K562 (cell line): ENCODE data around the gene DUSP10. TPM values are rescaled to one million over a fixed set of nuclear protein-coding genes. Genes with fewer than 3 reads are reported as not detected.

Experiments used
- ATAC-seq: fragments of 200-7000 bp; cut with Tn5 transposase; 3 replicates; pipeline ENCODE4 v1.9.1; 2020; ENCODE audit warnings: moderate library complexity
- BruUV-seq: library from RNA; stranded (reverse); fragments of 400-500 nt; replicated peaks from 2 replicates; lab custom pipeline; 2021; lab: Mats Ljungman, UMichigan
- CTCF ChIA-PET: fragments of 300-600 bp; formaldehyde crosslinking; extraction: SDS; loops from one replicate; lab custom pipeline; 2021; ENCODE audit warnings: low intra/inter-chr PET ratio; lab: Yijun Ruan, JAX
- POLR2A ChIA-PET: fragments of 300-600, 350-650 bp; sonication (Branson Sonifier 250); formaldehyde crosslinking; extraction: SDS; loops from one replicate; lab custom pipeline; 2021; ENCODE audit warnings: antibody characterized with exemption, inconsistent platforms; lab: Yijun Ruan, JAX
- DNase-seq, 4 experiments: peaks; one replicate each; pipeline versions ENCODE4 v3.0.0 to v3.0.0-alpha.2; 2011 to 2018; ENCODE audit warnings: low spot score in 3 of 4, mixed read lengths in 3 of 4; ENCODE audit errors: extremely low read depth in 1 of 4
- FAIRE-seq: peaks from 2 replicates; lab custom pipeline; 2011; peaks lifted over from hg19 to GRCh38; lab: Jason Lieb, UNC
- H2AFZ ChIP-seq: 2 replicates; pipeline ENCODE4 v1.6.0; 2011; ENCODE audit warnings: low read depth, low read length, control low read depth, inconsistent platforms
- H3K27ac ChIP-seq: fragments of 200-600 bp; 3 replicates; pipeline ENCODE4 v1.8.0; 2011; ENCODE audit warnings: low read depth, mild to moderate bottlenecking, control low read depth, inconsistent platforms, low read length, moderate library complexity, mixed read lengths; ENCODE audit errors: extremely low read depth
- H3K27me3 ChIP-seq, 2 experiments: fragments of 300-600 bp in 1 of 2; 2 replicates in 1 of 2; 3 replicates in 1 of 2; pipeline versions ENCODE4 v1.6.0 to v1.8.0; 2011; ENCODE audit warnings: inconsistent platforms in 2 of 2, low read length in 2 of 2, mild to moderate bottlenecking in 1 of 2, mixed read lengths in 1 of 2, moderate library complexity in 1 of 2; ENCODE audit not compliant: control insufficient read depth in 2 of 2, insufficient read depth in 2 of 2
- H3K36me3 ChIP-seq: fragments of 300-600 bp; 3 replicates; pipeline ENCODE4 v1.8.0; 2011; ENCODE audit warnings: mild to moderate bottlenecking, low read length, inconsistent platforms; ENCODE audit not compliant: control insufficient read depth, insufficient read depth
- H3K4me1 ChIP-seq, 2 experiments: fragments of 200-600 bp in 1 of 2; replicated peaks in 1 of 2; 2 replicates in 1 of 2; 3 replicates in 1 of 2; pipeline versions ENCODE4 v1.5.1 to v1.8.0; 2011; ENCODE audit warnings: inconsistent platforms in 2 of 2, low read length in 2 of 2, mild to moderate bottlenecking in 1 of 2, mixed read lengths in 1 of 2, moderate library complexity in 1 of 2; ENCODE audit not compliant: control insufficient read depth in 2 of 2, insufficient read depth in 2 of 2
- H3K4me2 ChIP-seq: 2 replicates; pipeline ENCODE4 v1.6.1; 2011; ENCODE audit warnings: low read length, control low read depth, inconsistent platforms, mixed read lengths; ENCODE audit not compliant: insufficient read depth
- H3K4me3 ChIP-seq: fragments of 200-600 bp; sonication (generic), shearing (Covaris generic); 2 replicates; pipeline ENCODE4 v1.5.1; 2016; ENCODE audit warnings: control low read depth, inconsistent platforms
- H3K79me2 ChIP-seq: fragments of 200-600 bp; 3 replicates; pipeline ENCODE4 v1.8.0; 2011; ENCODE audit warnings: low read length, inconsistent platforms; ENCODE audit not compliant: control insufficient read depth, insufficient read depth
- H3K9ac ChIP-seq, 2 experiments: 2 replicates each; pipeline versions ENCODE4 v1.6.0 to v1.6.1; 2011; ENCODE audit warnings: low read depth in 2 of 2, low read length in 2 of 2, control low read depth in 1 of 2, inconsistent platforms in 1 of 2, mild to moderate bottlenecking in 1 of 2, mixed read lengths in 1 of 2; ENCODE audit not compliant: insufficient read depth in 1 of 2
- H3K9me1 ChIP-seq: one replicate; pipeline ENCODE4 v1.6.0; 2011; ENCODE audit warnings: inconsistent platforms, mild to moderate bottlenecking, low read length, moderate library complexity; ENCODE audit not compliant: control insufficient read depth, insufficient read depth
- H3K9me3 ChIP-seq: replicated peaks from 2 replicates; pipeline ENCODE4 v1.5.1; 2011; ENCODE audit warnings: low read depth, low read length, inconsistent platforms; ENCODE audit not compliant: control insufficient read depth, insufficient read depth
- H4K20me1 ChIP-seq: replicated peaks from 2 replicates; pipeline ENCODE4 v1.6.1; 2011; ENCODE audit warnings: low read length, inconsistent platforms, mixed read lengths; ENCODE audit not compliant: control insufficient read depth, insufficient read depth
- ASH1L ChIP-seq: fragments of 450-650 bp; IDR thresholded peaks from 2 replicates; pipeline ENCODE4 v1.6.1; 2018; ENCODE audit warnings: borderline replicate concordance, mild to moderate bottlenecking, low read depth; ENCODE audit not compliant: partially characterized antibody
- DACH1 ChIP-seq: fragments of 450-650 bp; IDR thresholded peaks from 2 replicates; pipeline ENCODE4 v1.6.1; 2018; ENCODE audit not compliant: partially characterized antibody
- EGR1 ChIP-seq: fragments of 450-650 bp; conservative IDR thresholded peaks from 2 replicates; pipeline ENCODE4 v1.6.1; 2017; ENCODE audit warnings: mild to moderate bottlenecking
- ELF1 ChIP-seq: fragments of 200-800 bp; sonication (Bioruptor generic); IDR thresholded peaks from 2 replicates; pipeline ENCODE4 v1.6.1; 2016; ENCODE audit warnings: missing genetic modification characterization, missing compliant biosample characterization
- ELF4 ChIP-seq: fragments of 450-650 bp; formaldehyde crosslinking; IDR thresholded peaks from 2 replicates; pipeline ENCODE4 v1.4.0; 2022; ENCODE audit warnings: missing genetic modification characterization
- EWSR1 ChIP-seq: fragments of 450-650 bp; IDR thresholded peaks from 2 replicates; pipeline ENCODE4 v1.6.1; 2018; ENCODE audit warnings: borderline replicate concordance, mild to moderate bottlenecking, low read depth, moderate library complexity; ENCODE audit not compliant: partially characterized antibody
- HDAC2 ChIP-seq: fragments of 450-650 bp; IDR thresholded peaks from 2 replicates; pipeline ENCODE4 v1.6.1; 2016; ENCODE audit warnings: mild to moderate bottlenecking
- HNRNPK ChIP-seq: fragments of 200-400 bp; formaldehyde crosslinking; IDR thresholded peaks from one replicate; pipeline ENCODE4 v1.6.1; 2018; ENCODE audit warnings: mild to moderate bottlenecking, low read depth, low read length; ENCODE audit not compliant: poor library complexity, severe bottlenecking
- PCBP1 ChIP-seq: fragments of 200-400 bp; formaldehyde crosslinking; IDR thresholded peaks from 2 replicates; pipeline ENCODE4 v1.6.1; 2018; ENCODE audit warnings: mild to moderate bottlenecking, low read depth, low read length; ENCODE audit not compliant: poor library complexity, severe bottlenecking
- PCBP2 ChIP-seq: fragments of 200-400 bp; formaldehyde crosslinking; IDR thresholded peaks from 2 replicates; pipeline ENCODE4 v1.6.1; 2018; ENCODE audit warnings: low read length, low read depth, mild to moderate bottlenecking, moderate library complexity; ENCODE audit not compliant: poor library complexity, severe bottlenecking
- SMC3 ChIP-seq: conservative IDR thresholded peaks from 2 replicates; pipeline ENCODE4 v1.6.1; 2011; ENCODE audit warnings: low read depth, low read length, improper control_type of control experiment; ENCODE audit not compliant: insufficient read depth
- TCF7L2 ChIP-seq: fragments of 150-350 bp; IDR thresholded peaks from 2 replicates; pipeline ENCODE4 v1.6.1; 2016; ENCODE audit warnings: low read depth, mild to moderate bottlenecking, low read length, moderate library complexity
- TFAM ChIP-seq: fragments of 250-450 bp; sonication (Bioruptor Pico); conservative IDR thresholded peaks from 2 replicates; pipeline ENCODE4 v1.5.0; 2021; ENCODE audit warnings: mild to moderate bottlenecking, moderate library complexity
- ZC3H8 ChIP-seq: fragments of 450-650 bp; IDR thresholded peaks from 2 replicates; pipeline ENCODE4 v1.6.1; 2017
- ZNF134 ChIP-seq: fragments of 250-450 bp; sonication (Bioruptor Pico); conservative IDR thresholded peaks from 2 replicates; pipeline ENCODE4 v1.4.0; 2020
- ZNF311 ChIP-seq: fragments of 250-450 bp; sonication (Bioruptor Pico); IDR thresholded peaks from 2 replicates; pipeline ENCODE4 v1.4.0; 2020; ENCODE audit warnings: mild to moderate bottlenecking, moderate library complexity
- in situ Hi-C: fragments of 300-500 bp; cut with MboI; formaldehyde crosslinking; loops from 4 replicates; pipeline ENCODE4 v1.15.0; 2018; ENCODE audit warnings: inconsistent platforms, mixed read lengths
- intact Hi-C: fragments of 100-400 bp; cut with micrococcal nuclease; formaldehyde crosslinking; loops from 2 replicates; pipeline ENCODE4 v1.14.2; 2022
- polyA plus RNA-seq, 8 experiments: library from polyadenylated mRNA; depleted of rRNA in 4 of 8; stranded (reverse) in 5 of 8; unstranded in 3 of 8; fragments of >200 nt; fragmentation: Nextera tagmentation in 2 of 8; fragmentation: Illumina TruSeq in 1 of 8; extraction: Ambion mirVana in 2 of 8; extraction: Trizol in 1 of 8; gene quantifications; 2 replicates each; pipeline versions ENCODE4 v1.2.1 to v1.2.3, GENCODE V29; 2011 to 2014; ENCODE audit warnings: inconsistent platforms in 1 of 8, missing spikeins in 1 of 8
- total RNA-seq, 7 experiments: library from RNA; depleted of rRNA in 6 of 7; stranded (reverse); fragments of >200 nt in 6 of 7; fragmentation: Illumina TruSeq in 2 of 7; extraction: Trizol in 2 of 7; gene quantifications; 2 replicates each; pipeline versions ENCODE4 v1.2.1 to v1.2.3, GENCODE V29; 2011 to 2021; ENCODE audit warnings: low replicate concordance in 1 of 7
- TF ChIP-seq, protein P1 (sequence below): fragments of 450-650 bp; IDR thresholded peaks from 2 replicates; pipeline ENCODE4 v1.6.1; 2016; ENCODE audit warnings: antibody characterized with exemption

The DUSP10 gene
- total and polyA plus RNA-seq, 9 of the 15 experiments (the other 6 are each of a cell fraction or from before 2014, with no cell fraction given) = 1.7 to 8.3 (median 6.1) TPM

DNA sequence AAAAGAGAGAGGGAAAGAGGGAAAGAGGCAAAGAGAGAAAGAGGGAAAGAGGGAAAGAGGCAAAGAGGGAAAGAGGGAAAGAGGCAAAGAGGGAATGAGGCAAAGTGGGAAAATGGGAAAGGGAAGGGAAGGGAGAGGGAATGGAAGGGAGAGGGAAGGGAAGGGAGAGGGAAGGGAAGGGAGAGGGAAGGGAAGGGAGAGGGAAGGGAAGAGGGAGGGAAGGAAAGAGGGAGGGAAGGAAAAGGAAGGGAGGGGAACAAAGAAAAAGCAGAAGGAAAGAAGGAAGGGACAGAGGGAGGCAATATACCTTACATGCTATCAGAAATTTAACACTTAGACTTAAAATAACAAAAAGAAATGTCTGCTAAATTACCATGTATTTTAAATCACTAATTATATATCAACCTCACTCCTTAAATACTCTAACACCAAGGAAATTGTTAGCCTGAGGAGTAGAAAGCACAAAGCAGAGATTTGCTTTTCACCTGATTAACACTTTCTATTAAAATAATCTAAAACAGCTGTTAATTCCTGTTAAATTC lies 41.8 kb downstream of the DUSP10 start:
- Histone ChIP-seq H3K79me2 (no peaks in the 10 kb centered on the region), H3K9me1 (no peaks in the 10 kb centered on the region), H3K4me3 (no peak overlapping the region), H2AFZ (no peak overlapping the region), H3K9me3 (no peaks in the 10 kb centered on the region), H4K20me1 (no peaks in the 10 kb centered on the region), H3K36me3 (peaks cover 10% of the 10 kb centered on the region), H3K4me2 (no peak overlapping the region), H3K27ac (no peak overlapping the region), H3K4me1 (no peaks in the 10 kb centered on the region; a peak in 1 of 5 replicates), H3K27me3 (no peaks in the 10 kb centered on the region), H3K9ac (no peak overlapping the region)
- intact Hi-C loops = no loop called here
- ATAC-seq = no peak
- ChIA-PET POLR2A (no interaction called here), CTCF (no interaction called here)
- no peak for TF ChIP-seq EGR1
- peak; percentile 92 for TF ChIP-seq HNRNPK
- TF ChIP-seq TCF7L2 = no peak
- TF ChIP-seq ELF4 = peak; percentile 26; the same call in 1 of the 2 replicates
- TF ChIP-seq HDAC2 = no peak
- TF ChIP-seq, protein P1, sequence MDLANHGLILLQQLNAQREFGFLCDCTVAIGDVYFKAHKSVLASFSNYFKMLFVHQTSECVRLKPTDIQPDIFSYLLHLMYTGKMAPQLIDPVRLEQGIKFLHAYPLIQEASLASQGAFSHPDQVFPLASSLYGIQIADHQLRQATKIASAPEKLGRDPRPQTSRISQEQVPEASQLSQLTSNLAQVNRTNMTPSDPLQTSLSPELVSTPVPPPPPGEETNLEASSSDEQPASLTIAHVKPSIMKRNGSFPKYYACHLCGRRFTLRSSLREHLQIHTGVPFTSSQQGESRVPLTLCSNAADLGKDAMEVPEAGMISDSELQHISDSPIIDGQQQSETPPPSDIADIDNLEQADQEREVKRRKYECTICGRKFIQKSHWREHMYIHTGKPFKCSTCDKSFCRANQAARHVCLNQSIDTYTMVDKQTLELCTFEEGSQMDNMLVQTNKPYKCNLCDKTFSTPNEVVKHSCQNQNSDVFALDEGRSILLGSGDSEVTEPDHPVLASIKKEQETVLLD = no peak
- TF ChIP-seq DACH1 = no peak
- peak; percentile 96 for TF ChIP-seq PCBP1
- no peak for TF ChIP-seq EWSR1
- TF ChIP-seq ZNF134 (CRISPR knock-in tag) = 0 out of 2 replicates have a peak, but pooled peaks have one; percentile 20
- TF ChIP-seq ZNF311 = no peak
- TF ChIP-seq ZC3H8 = no peak
- TF ChIP-seq ASH1L = no peak
- TF ChIP-seq ELF1 (tag) = no peak
- no peak for TF ChIP-seq SMC3
- no peak for TF ChIP-seq TFAM (CRISPR knock-in tag)
- TF ChIP-seq PCBP2 = peak; percentile 100
- no peak for FAIRE-seq
- no peak for DNase-seq
- in situ Hi-C loops = no loop called here
- no TSS peak for BruUV-seq
